K562 (cell line): ENCODE measurements around the gene SALL2. TPM values are rescaled to one million over a fixed set of nuclear protein-coding genes. Genes with fewer than 3 reads are reported as not detected.

Experiments used
- ARHGAP35 ChIP-seq: fragments of 450-650 bp; IDR thresholded peaks from 2 replicates; pipeline ENCODE4 v1.6.1; 2018; ENCODE audit not compliant: partially characterized antibody
- ATF1 ChIP-seq, 2 experiments: fragments of 450-650 bp in 1 of 2; IDR thresholded peaks; 2 replicates each; pipeline ENCODE4 v1.6.1; 2016; ENCODE audit warnings: missing compliant biosample characterization in 1 of 2, missing genetic modification characterization in 1 of 2
- BACH1 ChIP-seq: fragments of 200-800 bp; sonication (Bioruptor generic); IDR thresholded peaks from 2 replicates; pipeline ENCODE4 v1.6.1; 2016; ENCODE audit warnings: missing genetic modification characterization, missing compliant biosample characterization
- EGR1 ChIP-seq: fragments of 450-650 bp; conservative IDR thresholded peaks from 2 replicates; pipeline ENCODE4 v1.6.1; 2017; ENCODE audit warnings: mild to moderate bottlenecking
- ELF1 ChIP-seq: fragments of 200-800 bp; sonication (Bioruptor generic); IDR thresholded peaks from 2 replicates; pipeline ENCODE4 v1.6.1; 2016; ENCODE audit warnings: missing genetic modification characterization, missing compliant biosample characterization
- KAT8 ChIP-seq: fragments of 450-650 bp; IDR thresholded peaks from 2 replicates; pipeline ENCODE4 v1.6.1; 2016; ENCODE audit warnings: low read depth, mild to moderate bottlenecking
- MIER1 ChIP-seq: fragments of 450-650 bp; IDR thresholded peaks from 2 replicates; pipeline ENCODE4 v1.6.1; 2016; ENCODE audit warnings: antibody characterized with exemption, mild to moderate bottlenecking, low read depth
- NRF1 ChIP-seq, 2 experiments: fragments of 450-650 bp; IDR thresholded peaks in 1 of 2; conservative IDR thresholded peaks in 1 of 2; 2 replicates each; pipeline ENCODE4 v1.6.1; 2014; ENCODE audit warnings: mild to moderate bottlenecking in 2 of 2
- PTBP1 ChIP-seq: fragments of 200-400 bp; formaldehyde crosslinking; IDR thresholded peaks from 2 replicates; pipeline ENCODE4 v1.6.1; 2017; ENCODE audit warnings: low read depth, low read length
- RBBP5 ChIP-seq: fragments of 200-600 bp; sonication (generic); IDR thresholded peaks from 2 replicates; pipeline ENCODE4 v1.6.1; 2012; ENCODE audit warnings: borderline replicate concordance, mild to moderate bottlenecking, low read length, control low read depth, inconsistent platforms; ENCODE audit not compliant: insufficient read depth, poor library complexity, severe bottlenecking
- RCOR1 ChIP-seq, 2 experiments: IDR thresholded peaks; 2 replicates each; pipeline ENCODE4 v1.6.1; 2012; ENCODE audit warnings: low read depth in 2 of 2, low read length in 2 of 2, borderline replicate concordance in 1 of 2, improper control_type of control experiment in 1 of 2
- SAFB ChIP-seq: fragments of 200-400 bp; formaldehyde crosslinking; IDR thresholded peaks from 2 replicates; pipeline ENCODE4 v1.6.1; 2017; ENCODE audit warnings: low read depth, low read length, borderline replicate concordance
- SIRT6 ChIP-seq: IDR thresholded peaks from one replicate; pipeline ENCODE4 v1.6.1; 2012; ENCODE audit warnings: low read depth, mild to moderate bottlenecking, control low read depth, inconsistent platforms, low read length, moderate library complexity
- SNIP1 ChIP-seq: fragments of 450-650 bp; IDR thresholded peaks from 2 replicates; pipeline ENCODE4 v1.7.1; 2017; ENCODE audit warnings: low read depth, mild to moderate bottlenecking
- TCFL5 ChIP-seq: fragments of 250-450 bp; sonication (Bioruptor Pico); conservative IDR thresholded peaks from 2 replicates; pipeline ENCODE4 v1.6.1; 2021; ENCODE audit warnings: mild to moderate bottlenecking, moderate library complexity, matching md5 sums
- ZBTB7A ChIP-seq: IDR thresholded peaks from 2 replicates; pipeline ENCODE4 v1.6.1; 2011; ENCODE audit warnings: low read depth, mild to moderate bottlenecking, low read length, moderate library complexity, borderline replicate concordance; ENCODE audit not compliant: control insufficient read depth
- ZNF57 ChIP-seq: fragments of 450-650 bp; formaldehyde crosslinking; IDR thresholded peaks from 2 replicates; pipeline ENCODE4 v1.4.0; 2020; ENCODE audit warnings: mild to moderate bottlenecking, moderate library complexity
- ZNF785 ChIP-seq: fragments of 250-450 bp; sonication (Bioruptor Pico); IDR thresholded peaks from 2 replicates; pipeline ENCODE4 v1.4.0; 2020; ENCODE audit warnings: mild to moderate bottlenecking
- polyA plus RNA-seq, 8 experiments: library from polyadenylated mRNA; depleted of rRNA in 4 of 8; stranded (reverse) in 5 of 8; unstranded in 3 of 8; fragments of >200 nt; fragmentation: Nextera tagmentation in 2 of 8; fragmentation: Illumina TruSeq in 1 of 8; extraction: Ambion mirVana in 2 of 8; extraction: Trizol in 1 of 8; gene quantifications; 2 replicates each; pipeline versions ENCODE4 v1.2.1 to v1.2.3, GENCODE V29; 2011 to 2014; ENCODE audit warnings: inconsistent platforms in 1 of 8, missing spikeins in 1 of 8
- total RNA-seq, 7 experiments: library from RNA; depleted of rRNA in 6 of 7; stranded (reverse); fragments of >200 nt in 6 of 7; fragmentation: Illumina TruSeq in 2 of 7; extraction: Trizol in 2 of 7; gene quantifications; 2 replicates each; pipeline versions ENCODE4 v1.2.1 to v1.2.3, GENCODE V29; 2011 to 2021; ENCODE audit warnings: low replicate concordance in 1 of 7
- TF ChIP-seq, protein P1 (sequence below): fragments of 450-650 bp; IDR thresholded peaks from 2 replicates; pipeline ENCODE4 v1.6.1; 2016; ENCODE audit warnings: low read depth, mild to moderate bottlenecking, moderate library complexity
- TF ChIP-seq, protein P2 (sequence below): fragments of 250-450 bp; sonication (Bioruptor Pico); IDR thresholded peaks from 2 replicates; pipeline ENCODE4 v1.9.0; 2021; ENCODE audit warnings: mild to moderate bottlenecking, inconsistent platforms
- TF ChIP-seq, protein P3 (sequence below): sonication (generic); formaldehyde crosslinking; IDR thresholded peaks from 2 replicates; pipeline ENCODE4 v1.8.0; 2023; ENCODE audit warnings: mild to moderate bottlenecking, missing genetic modification reagents

SALL2 gene
- total and polyA plus RNA-seq, 9 of the 15 experiments (the other 6 are each of a cell fraction or from before 2014, with no cell fraction given), result 6.6 to 30.4 (median 12.9) TPM

DNA sequence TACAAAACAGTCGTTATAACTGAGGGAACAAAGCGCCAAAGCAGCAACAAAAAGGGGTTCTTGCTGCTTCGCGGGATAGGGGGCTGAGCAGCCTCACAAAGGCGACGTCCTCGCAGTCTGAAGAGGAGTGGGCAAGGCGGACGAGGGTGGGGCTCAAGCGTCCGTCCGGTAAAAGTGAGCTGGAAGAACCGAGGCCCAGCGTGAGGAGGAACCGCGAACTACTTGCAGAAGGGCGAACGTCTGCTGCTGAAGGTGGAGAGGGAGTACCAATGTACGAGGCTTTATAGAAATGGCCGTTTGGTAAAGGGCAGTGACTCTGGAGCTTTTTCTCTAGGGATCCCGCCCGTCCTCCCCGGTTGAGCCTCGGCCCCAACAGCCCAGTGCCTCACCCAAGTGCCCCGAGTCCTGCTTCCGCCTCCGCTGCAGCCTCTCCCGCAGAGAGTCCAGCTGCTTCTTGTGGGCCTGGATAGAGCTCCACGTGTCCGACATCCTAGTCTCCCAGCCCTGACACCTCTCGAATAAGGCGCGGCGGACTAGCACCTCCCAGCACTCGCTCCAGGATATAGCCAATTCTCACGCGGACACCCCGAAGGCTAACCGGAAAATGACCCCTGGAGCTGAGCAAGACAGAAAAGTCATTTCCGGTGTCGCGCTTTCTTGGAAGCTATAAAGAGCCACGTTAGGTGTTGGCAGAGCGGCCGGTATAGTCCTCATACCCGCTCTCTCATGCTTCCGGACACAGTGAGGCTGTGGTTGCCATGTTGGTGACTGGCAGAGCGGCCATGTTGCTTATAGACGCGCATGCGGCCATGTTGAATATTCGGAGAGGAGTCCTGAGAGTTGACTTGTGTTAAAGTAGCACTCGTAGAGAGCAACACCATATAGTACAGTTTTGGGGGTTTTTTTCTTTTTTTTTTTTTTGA, 15.2 kb downstream of the SALL2 start, which contains the start of gene METTL3 (continued):
- TF ChIP-seq, protein P1, sequence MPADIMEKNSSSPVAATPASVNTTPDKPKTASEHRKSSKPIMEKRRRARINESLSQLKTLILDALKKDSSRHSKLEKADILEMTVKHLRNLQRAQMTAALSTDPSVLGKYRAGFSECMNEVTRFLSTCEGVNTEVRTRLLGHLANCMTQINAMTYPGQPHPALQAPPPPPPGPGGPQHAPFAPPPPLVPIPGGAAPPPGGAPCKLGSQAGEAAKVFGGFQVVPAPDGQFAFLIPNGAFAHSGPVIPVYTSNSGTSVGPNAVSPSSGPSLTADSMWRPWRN, result no peak
- TF ChIP-seq ATF1 (CRISPR knock-in tag; IDR thresholded peaks at IDR 0.05), result no peak
- peak; percentile 92 for TF ChIP-seq ATF1 (tag; IDR thresholded peaks at IDR 0.05)
- TF ChIP-seq, protein P2, sequence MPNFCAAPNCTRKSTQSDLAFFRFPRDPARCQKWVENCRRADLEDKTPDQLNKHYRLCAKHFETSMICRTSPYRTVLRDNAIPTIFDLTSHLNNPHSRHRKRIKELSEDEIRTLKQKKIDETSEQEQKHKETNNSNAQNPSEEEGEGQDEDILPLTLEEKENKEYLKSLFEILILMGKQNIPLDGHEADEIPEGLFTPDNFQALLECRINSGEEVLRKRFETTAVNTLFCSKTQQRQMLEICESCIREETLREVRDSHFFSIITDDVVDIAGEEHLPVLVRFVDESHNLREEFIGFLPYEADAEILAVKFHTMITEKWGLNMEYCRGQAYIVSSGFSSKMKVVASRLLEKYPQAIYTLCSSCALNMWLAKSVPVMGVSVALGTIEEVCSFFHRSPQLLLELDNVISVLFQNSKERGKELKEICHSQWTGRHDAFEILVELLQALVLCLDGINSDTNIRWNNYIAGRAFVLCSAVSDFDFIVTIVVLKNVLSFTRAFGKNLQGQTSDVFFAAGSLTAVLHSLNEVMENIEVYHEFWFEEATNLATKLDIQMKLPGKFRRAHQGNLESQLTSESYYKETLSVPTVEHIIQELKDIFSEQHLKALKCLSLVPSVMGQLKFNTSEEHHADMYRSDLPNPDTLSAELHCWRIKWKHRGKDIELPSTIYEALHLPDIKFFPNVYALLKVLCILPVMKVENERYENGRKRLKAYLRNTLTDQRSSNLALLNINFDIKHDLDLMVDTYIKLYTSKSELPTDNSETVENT (CRISPR knock-in tag), result no peak
- peak; percentile 59 for TF ChIP-seq RBBP5
- no peak for TF ChIP-seq MIER1
- TF ChIP-seq SNIP1, result no peak
- TF ChIP-seq TCFL5, result no peak
- TF ChIP-seq BACH1 (tag), result peak; percentile 83; the same call in 1 of the 2 replicates
- TF ChIP-seq ZNF57 (CRISPR knock-in tag), result no peak
- no peak for TF ChIP-seq PTBP1
- no peak for TF ChIP-seq SIRT6
- no peak for TF ChIP-seq ARHGAP35
- peak; percentile 84 for TF ChIP-seq KAT8
- TF ChIP-seq ELF1 (tag), result peak; percentile 86
- TF ChIP-seq SAFB, result no peak
- TF ChIP-seq RCOR1 (IDR thresholded peaks at IDR 0.05; ENCODE audit: borderline replicate concordance in 1 of 2, low read depth in 2 of 2, low read length in 2 of 2), result no peak
- no peak for TF ChIP-seq ZBTB7A
- TF ChIP-seq, protein P3, sequence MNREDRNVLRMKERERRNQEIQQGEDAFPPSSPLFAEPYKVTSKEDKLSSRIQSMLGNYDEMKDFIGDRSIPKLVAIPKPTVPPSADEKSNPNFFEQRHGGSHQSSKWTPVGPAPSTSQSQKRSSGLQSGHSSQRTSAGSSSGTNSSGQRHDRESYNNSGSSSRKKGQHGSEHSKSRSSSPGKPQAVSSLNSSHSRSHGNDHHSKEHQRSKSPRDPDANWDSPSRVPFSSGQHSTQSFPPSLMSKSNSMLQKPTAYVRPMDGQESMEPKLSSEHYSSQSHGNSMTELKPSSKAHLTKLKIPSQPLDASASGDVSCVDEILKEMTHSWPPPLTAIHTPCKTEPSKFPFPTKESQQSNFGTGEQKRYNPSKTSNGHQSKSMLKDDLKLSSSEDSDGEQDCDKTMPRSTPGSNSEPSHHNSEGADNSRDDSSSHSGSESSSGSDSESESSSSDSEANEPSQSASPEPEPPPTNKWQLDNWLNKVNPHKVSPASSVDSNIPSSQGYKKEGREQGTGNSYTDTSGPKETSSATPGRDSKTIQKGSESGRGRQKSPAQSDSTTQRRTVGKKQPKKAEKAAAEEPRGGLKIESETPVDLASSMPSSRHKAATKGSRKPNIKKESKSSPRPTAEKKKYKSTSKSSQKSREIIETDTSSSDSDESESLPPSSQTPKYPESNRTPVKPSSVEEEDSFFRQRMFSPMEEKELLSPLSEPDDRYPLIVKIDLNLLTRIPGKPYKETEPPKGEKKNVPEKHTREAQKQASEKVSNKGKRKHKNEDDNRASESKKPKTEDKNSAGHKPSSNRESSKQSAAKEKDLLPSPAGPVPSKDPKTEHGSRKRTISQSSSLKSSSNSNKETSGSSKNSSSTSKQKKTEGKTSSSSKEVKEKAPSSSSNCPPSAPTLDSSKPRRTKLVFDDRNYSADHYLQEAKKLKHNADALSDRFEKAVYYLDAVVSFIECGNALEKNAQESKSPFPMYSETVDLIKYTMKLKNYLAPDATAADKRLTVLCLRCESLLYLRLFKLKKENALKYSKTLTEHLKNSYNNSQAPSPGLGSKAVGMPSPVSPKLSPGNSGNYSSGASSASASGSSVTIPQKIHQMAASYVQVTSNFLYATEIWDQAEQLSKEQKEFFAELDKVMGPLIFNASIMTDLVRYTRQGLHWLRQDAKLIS (CRISPR knock-in tag), result no peak; the same call in 1 of the 2 replicates
- TF ChIP-seq ZNF785, result no peak
- TF ChIP-seq EGR1, result no peak
- TF ChIP-seq NRF1 (conservative IDR thresholded peaks at IDR 0.05 in 1 of 2, IDR thresholded peaks at IDR 0.05 in 1 of 2), result peak; percentile 82 to 86
